ENCODE measurements around the gene BCL11A. TPM values are rescaled to one million over a fixed set of nuclear protein-coding genes. Genes with fewer than 3 reads are reported as not detected.

BCL11A gene
- total RNA-seq, 1 experiment from 2014 or later, result 29.7 TPM

- Histone ChIP-seq H3K4me3 (no peak overlapping the region), H3K9me3 (replicated peaks) (no peaks in the 10 kb centered on the region), H3K4me1 (no peaks in the 10 kb centered on the region; the same call in 1 of the 2 replicates), H3K27me3 (no peaks in the 10 kb centered on the region), H3K27ac (no peak overlapping the region), H3K36me3 (peaks cover 15% of the 10 kb centered on the region)
- no peak for DNase-seq
Observed at GRCh38 chr2:60459851-60460250, 93.6 kb downstream of the BCL11A start.

- Histone ChIP-seq H3K27ac (no peak overlapping the region), H3K4me1 (no peaks in the 10 kb centered on the region; the same call in 1 of the 2 replicates), H3K36me3 (peaks cover 8% of the 10 kb centered on the region), H3K9me3 (replicated peaks) (no peaks in the 10 kb centered on the region), H3K4me3 (no peak overlapping the region), H3K27me3 (no peaks in the 10 kb centered on the region)
- no peak for DNase-seq
Observed at GRCh38 chr2:60456115-60456770, 97.2 kb downstream of the BCL11A start.

GRCh38 chr2:60453872-60454271 is 99.6 kb downstream of the BCL11A start:
- DNase-seq, result no peak

GRCh38 chr2:60453301-60453700 is 100.2 kb downstream of the BCL11A start:
- Histone ChIP-seq H3K27ac (no peak overlapping the region), H3K4me3 (no peak overlapping the region), H3K4me1 (peaks cover 2% of the 10 kb centered on the region), H3K27me3 (no peaks in the 10 kb centered on the region), H3K36me3 (peaks cover 3% of the 10 kb centered on the region; the same call in 1 of the 2 replicates), H3K9me3 (replicated peaks) (no peaks in the 10 kb centered on the region)
- no peak for DNase-seq

More at GRCh38 chr2:60453872-60454271, 99.6 kb downstream of the BCL11A start:
- no peak overlapping the region for H3K4me3 ChIP-seq
- no peaks in the 10 kb centered on the region; the same call in 1 of the 2 replicates for H3K4me1 ChIP-seq
- no peaks in the 10 kb centered on the region for H3K27me3 ChIP-seq
- no peak overlapping the region for H3K27ac ChIP-seq
- H3K9me3 ChIP-seq (replicated peaks), result no peaks in the 10 kb centered on the region
- H3K36me3 ChIP-seq, result peaks cover 3% of the 10 kb centered on the region; the same call in 1 of the 2 replicates

- H3K9me3 ChIP-seq (replicated peaks), result no peaks in the 10 kb centered on the region
Observed at GRCh38 chr2:60450488-60450887, 103.0 kb downstream of the BCL11A start.

GRCh38 chr2:60447943-60448342 is 105.5 kb downstream of the BCL11A start:
- no peaks in the 10 kb centered on the region for H3K36me3 ChIP-seq
- no peaks in the 10 kb centered on the region for H3K9me3 ChIP-seq (replicated peaks)
- peaks cover 28% of the 10 kb centered on the region for H3K4me1 ChIP-seq
- no peak for DNase-seq
- peak overlapping the region; percentile 69; the same call in 1 of the 2 replicates for H3K27ac ChIP-seq
- H3K4me3 ChIP-seq, result no peak overlapping the region
- H3K27me3 ChIP-seq, result no peaks in the 10 kb centered on the region

More at GRCh38 chr2:60450488-60450887, 103.0 kb downstream of the BCL11A start:
- H3K4me3 ChIP-seq, result no peak overlapping the region
- no peak for DNase-seq
- no peak overlapping the region for H3K27ac ChIP-seq
- H3K4me1 ChIP-seq, result peaks cover 28% of the 10 kb centered on the region
- H3K36me3 ChIP-seq, result 0 out of 2 replicates have a peak, but pooled peaks cover 3% of the 10 kb centered on the region
- no peaks in the 10 kb centered on the region for H3K27me3 ChIP-seq

GRCh38 chr2:60446413-60447267 is 106.8 kb downstream of the BCL11A start:
- Histone ChIP-seq H3K27me3 (no peaks in the 10 kb centered on the region), H3K36me3 (no peaks in the 10 kb centered on the region), H3K4me3 (peak overlapping the region; percentile 7; the same call in 1 of the 2 replicates), H3K4me1 (peaks cover 28% of the 10 kb centered on the region), H3K9me3 (replicated peaks) (no peaks in the 10 kb centered on the region), H3K27ac (peak overlapping the region; percentile 69)
- peak; percentile 84 to 91 for DNase-seq

- Histone ChIP-seq H3K27me3 (no peaks in the 10 kb centered on the region), H3K36me3 (no peaks in the 10 kb centered on the region), H3K27ac (no peak overlapping the region), H3K4me1 (peaks cover 28% of the 10 kb centered on the region), H3K9me3 (replicated peaks) (no peaks in the 10 kb centered on the region), H3K4me3 (no peak overlapping the region)
- DNase-seq, result peak in 1 of 2 experiments; percentile 37
Observed at GRCh38 chr2:60445684-60446179, 107.7 kb downstream of the BCL11A start.

- no peak overlapping the region for H3K4me3 ChIP-seq
- H3K36me3 ChIP-seq, result no peaks in the 10 kb centered on the region
Observed at GRCh38 chr2:60442608-60443007, 110.8 kb downstream of the BCL11A start.

GRCh38 chr2:60441800-60442199 is 111.7 kb downstream of the BCL11A start:
- H3K27me3 ChIP-seq, result no peaks in the 10 kb centered on the region
- H3K27ac ChIP-seq, result no peak overlapping the region
- DNase-seq, result no peak
- H3K4me1 ChIP-seq, result peaks cover 33% of the 10 kb centered on the region
- H3K4me3 ChIP-seq, result no peak overlapping the region
- no peaks in the 10 kb centered on the region for H3K36me3 ChIP-seq
- H3K9me3 ChIP-seq (replicated peaks), result no peaks in the 10 kb centered on the region

More at GRCh38 chr2:60442608-60443007, 110.8 kb downstream of the BCL11A start:
- no peaks in the 10 kb centered on the region for H3K9me3 ChIP-seq (replicated peaks)
- H3K27me3 ChIP-seq, result no peaks in the 10 kb centered on the region
- DNase-seq, result no peak
- no peak overlapping the region for H3K27ac ChIP-seq
- peaks cover 35% of the 10 kb centered on the region for H3K4me1 ChIP-seq

- Histone ChIP-seq H3K4me1 (peaks cover 22% of the 10 kb centered on the region), H3K27ac (no peak overlapping the region), H3K36me3 (no peaks in the 10 kb centered on the region), H3K27me3 (no peaks in the 10 kb centered on the region), H3K4me3 (no peak overlapping the region), H3K9me3 (replicated peaks) (no peaks in the 10 kb centered on the region)
- DNase-seq, result no peak
Observed at GRCh38 chr2:60440767-60441163, 112.7 kb downstream of the BCL11A start.

GRCh38 chr2:60440079-60440766 is 113.2 kb downstream of the BCL11A start:
- no peak for DNase-seq

GRCh38 chr2:60439219-60439974 is 114.1 kb downstream of the BCL11A start:
- H3K27me3 ChIP-seq, result no peaks in the 10 kb centered on the region
- DNase-seq, result peak in 1 of 2 experiments; percentile 50
- H3K9me3 ChIP-seq (replicated peaks), result no peaks in the 10 kb centered on the region
- H3K27ac ChIP-seq, result no peak overlapping the region
- no peak overlapping the region for H3K4me3 ChIP-seq
- peaks cover 21% of the 10 kb centered on the region for H3K4me1 ChIP-seq
- no peaks in the 10 kb centered on the region for H3K36me3 ChIP-seq

More at GRCh38 chr2:60440079-60440766, 113.2 kb downstream of the BCL11A start:
- Histone ChIP-seq H3K27me3 (no peaks in the 10 kb centered on the region), H3K9me3 (replicated peaks) (no peaks in the 10 kb centered on the region), H3K4me3 (no peak overlapping the region), H3K27ac (no peak overlapping the region), H3K36me3 (no peaks in the 10 kb centered on the region), H3K4me1 (peaks cover 21% of the 10 kb centered on the region)

GRCh38 chr2:60438653-60439052 is 114.8 kb downstream of the BCL11A start:
- H3K9me3 ChIP-seq (replicated peaks), result no peaks in the 10 kb centered on the region
- no peak for DNase-seq
- no peaks in the 10 kb centered on the region for H3K27me3 ChIP-seq
- peaks cover 21% of the 10 kb centered on the region for H3K4me1 ChIP-seq
- H3K36me3 ChIP-seq, result no peaks in the 10 kb centered on the region
- no peak overlapping the region for H3K27ac ChIP-seq
- H3K4me3 ChIP-seq, result no peak overlapping the region
